Sigmoid colon (tissue), 7 donors: ENCODE results near the gene FARP2. TPM values are rescaled to one million over a fixed set of nuclear protein-coding genes. Genes with fewer than 3 reads are reported as not detected.

Experiments
- DNase-seq: peaks from one replicate; pipeline ENCODE4 v3.0.0-alpha.2; 2019
- H3K27ac ChIP-seq, 4 donors: fragments of 200-600 bp; sonication (generic); one replicate each; pipeline ENCODE4 v1.5.1; 2016 to 2019; ENCODE audit warnings: mild to moderate bottlenecking in 1 of 4
- H3K27me3 ChIP-seq, 3 donors: fragments of 200-600 bp; sonication (generic); one replicate each; pipeline ENCODE4 v1.5.1; 2019; ENCODE audit warnings: mild to moderate bottlenecking in 1 of 3
- H3K36me3 ChIP-seq, 4 donors: fragments of 200-600 bp; sonication (generic); one replicate each; pipeline ENCODE4 v1.5.1; 2016 to 2019
- H3K4me1 ChIP-seq, 4 donors: fragments of 200-600 bp; sonication (generic); one replicate each; pipeline ENCODE4 v1.5.1; 2017 to 2019
- H3K4me3 ChIP-seq, 4 donors: fragments of 200-600 bp; sonication (generic); one replicate each; pipeline ENCODE4 v1.5.1; 2017 to 2019; ENCODE audit warnings: mild to moderate bottlenecking in 2 of 4, moderate library complexity in 1 of 4
- H3K9me3 ChIP-seq, 4 donors: fragments of 200-600 bp in 3 of 4; sonication (generic) in 3 of 4; one replicate each; pipeline versions ENCODE4 v1.5.1 to v1.6.1; 2013 to 2019
- EP300 ChIP-seq, 4 donors: sonication (generic); formaldehyde crosslinking; IDR thresholded peaks; one replicate each; pipeline ENCODE4 v1.6.1; 2017; ENCODE audit warnings: antibody characterized with exemption in 4 of 4
- POLR2A ChIP-seq, 2 donors: fragments of 450-650 bp; IDR thresholded peaks; one replicate each; pipeline ENCODE4 v1.6.1; 2016; ENCODE audit warnings: antibody characterized with exemption in 2 of 2, mild to moderate bottlenecking in 2 of 2, moderate library complexity in 2 of 2
- POLR2AphosphoS5 ChIP-seq, 4 donors: sonication (generic); formaldehyde crosslinking; IDR thresholded peaks; one replicate each; pipeline ENCODE4 v1.6.1; 2017; ENCODE audit warnings: antibody characterized with exemption in 4 of 4
- WGBS, 2 donors: extraction: QIAGEN DNeasy Blood & Tissue Kit; methylation state at CpG; one replicate each; pipeline ENCODE4 v1.1.7; 2013; 5-methylcytosine and 5-hydroxymethylcytosine counted together
- intact Hi-C: fragments of 100-400 bp; cut with DNase I; formaldehyde crosslinking; loops from one replicate; pipeline ENCODE4 v1.15.1; 2023
- polyA plus RNA-seq, 3 donors: library from polyadenylated mRNA; stranded (reverse); fragments of 200-250 nt; gene quantifications; one replicate each; pipeline ENCODE4 v1.2.3, GENCODE V29; 2013
- total RNA-seq, 4 donors: library from RNA; depleted of rRNA; stranded (reverse); fragments of >200 nt; gene quantifications; one replicate each; pipeline ENCODE4 v1.1.0, GENCODE V29; 2016
- TF ChIP-seq, protein P1 (sequence below), 4 experiments: fragments of 450-650 bp in 3 of 4; fragments of 200-600 bp in 1 of 4; IDR thresholded peaks; one replicate each; pipeline ENCODE4 v1.5.1; 2016 to 2019; ENCODE audit warnings: antibody characterized with exemption in 4 of 4, mild to moderate bottlenecking in 3 of 4, moderate library complexity in 2 of 4
- donor health status: healthy with polysubstance abuse.
- donor health status: Bipolar disorder and iron deficiency.
- donor health status: healthy.

The FARP2 gene
- total and polyA plus RNA-seq, 7 donors = 19.3 to 41.6 (median 28.5) TPM

DNA sequence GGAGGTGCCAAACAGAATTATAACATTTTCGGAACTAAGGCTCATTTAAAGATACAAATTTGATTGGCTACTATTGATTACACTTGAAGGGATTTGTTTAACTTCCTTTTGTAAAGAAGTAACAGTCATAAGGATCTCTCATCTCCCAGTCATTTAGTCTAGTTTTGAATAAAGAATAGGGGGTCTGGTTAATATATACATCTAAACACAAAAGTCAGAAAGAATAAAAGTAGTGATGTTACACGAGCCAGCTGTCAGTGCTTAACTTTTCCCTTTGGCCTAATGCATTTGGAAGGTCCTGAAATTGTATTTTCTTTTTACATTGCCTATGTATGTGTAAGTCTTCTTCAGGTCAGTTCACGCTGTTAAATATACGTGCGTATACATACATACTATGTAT, 32.3 kb upstream of the FARP2 start:
- Histone ChIP-seq H3K27me3 (no peaks in the 10 kb centered on the region), H3K4me3 (no peak overlapping the region), H3K36me3 (peaks cover 0 to 29% (median 3%) of the 10 kb centered on the region in 4 donors), H3K4me1 (peaks cover 0 to 67% (median 48%) of the 10 kb centered on the region in 4 donors), H3K9me3 (no peaks in the 10 kb centered on the region), H3K27ac (no peak overlapping the region)
- DNase-seq = no peak
- TF ChIP-seq POLR2A (IDR thresholded peaks at IDR 0.05) (no peak), EP300 (IDR thresholded peaks at IDR 0.05) (no peak), POLR2AphosphoS5 (IDR thresholded peaks at IDR 0.05) (no peak)
- TF ChIP-seq, protein P1, sequence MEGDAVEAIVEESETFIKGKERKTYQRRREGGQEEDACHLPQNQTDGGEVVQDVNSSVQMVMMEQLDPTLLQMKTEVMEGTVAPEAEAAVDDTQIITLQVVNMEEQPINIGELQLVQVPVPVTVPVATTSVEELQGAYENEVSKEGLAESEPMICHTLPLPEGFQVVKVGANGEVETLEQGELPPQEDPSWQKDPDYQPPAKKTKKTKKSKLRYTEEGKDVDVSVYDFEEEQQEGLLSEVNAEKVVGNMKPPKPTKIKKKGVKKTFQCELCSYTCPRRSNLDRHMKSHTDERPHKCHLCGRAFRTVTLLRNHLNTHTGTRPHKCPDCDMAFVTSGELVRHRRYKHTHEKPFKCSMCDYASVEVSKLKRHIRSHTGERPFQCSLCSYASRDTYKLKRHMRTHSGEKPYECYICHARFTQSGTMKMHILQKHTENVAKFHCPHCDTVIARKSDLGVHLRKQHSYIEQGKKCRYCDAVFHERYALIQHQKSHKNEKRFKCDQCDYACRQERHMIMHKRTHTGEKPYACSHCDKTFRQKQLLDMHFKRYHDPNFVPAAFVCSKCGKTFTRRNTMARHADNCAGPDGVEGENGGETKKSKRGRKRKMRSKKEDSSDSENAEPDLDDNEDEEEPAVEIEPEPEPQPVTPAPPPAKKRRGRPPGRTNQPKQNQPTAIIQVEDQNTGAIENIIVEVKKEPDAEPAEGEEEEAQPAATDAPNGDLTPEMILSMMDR (IDR thresholded peaks at IDR 0.05) = no peak
- intact Hi-C loops = no loop called here
- 67 to 72% methylated on average over 5 of the region's 5 CpGs for WGBS, 2 donors

DNA sequence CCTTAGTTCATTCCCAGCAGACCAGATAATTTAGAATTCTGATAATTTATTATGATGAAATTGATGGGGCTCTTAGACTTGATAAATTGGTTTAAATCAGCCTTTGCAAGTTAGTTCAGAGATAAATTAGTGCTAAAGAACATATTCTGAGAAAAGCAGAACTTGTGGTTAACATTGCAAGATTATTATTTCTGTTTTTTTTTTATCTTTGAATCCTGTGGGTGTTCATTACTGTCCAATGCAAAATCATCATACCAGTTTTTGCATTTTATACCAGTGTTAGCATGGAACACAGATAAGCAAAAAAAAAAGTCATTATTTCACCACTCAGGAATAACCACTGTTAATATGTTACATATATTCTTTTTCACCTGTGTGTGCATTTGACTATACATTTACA, 31.3 kb upstream of the FARP2 start:
- Histone ChIP-seq H3K27ac (no peak overlapping the region), H3K4me1 (peaks cover 0 to 57% (median 38%) of the 10 kb centered on the region in 4 donors), H3K4me3 (no peak overlapping the region), H3K27me3 (no peaks in the 10 kb centered on the region), H3K9me3 (no peaks in the 10 kb centered on the region), H3K36me3 (peaks cover 0 to 38% (median 3%) of the 10 kb centered on the region in 4 donors)
- intact Hi-C loops = no loop called here
- TF ChIP-seq POLR2AphosphoS5 (IDR thresholded peaks at IDR 0.05) = no peak
- TF ChIP-seq, protein P1 (IDR thresholded peaks at IDR 0.05) = no peak
- no peak for TF ChIP-seq POLR2A (IDR thresholded peaks at IDR 0.05)
- no peak for DNase-seq

DNA sequence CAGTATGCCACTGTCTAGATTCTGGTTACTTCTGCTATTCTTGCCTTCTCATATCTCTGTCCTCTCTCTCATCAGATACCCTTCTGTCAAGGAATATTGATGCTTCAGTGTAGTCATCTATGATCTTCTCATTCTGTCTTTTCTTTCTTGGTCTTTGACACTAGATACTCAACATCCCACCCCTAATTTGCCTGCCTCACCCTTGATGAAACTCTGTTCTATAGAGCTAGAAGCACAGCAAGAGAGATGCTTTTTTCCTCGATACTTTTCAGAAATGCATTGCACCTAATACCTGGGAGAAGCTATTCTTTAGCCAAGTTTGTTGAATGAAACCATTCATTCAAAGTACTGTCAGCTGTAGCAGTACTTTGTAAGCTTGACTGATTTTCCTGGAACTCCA, 30.8 kb upstream of the FARP2 start:
- peaks cover 0 to 43% (median 3%) of the 10 kb centered on the region in 4 donors for H3K36me3 ChIP-seq
- no peak overlapping the region for H3K4me3 ChIP-seq
- H3K4me1 ChIP-seq = peaks cover 0 to 52% (median 34%) of the 10 kb centered on the region in 4 donors
- TF ChIP-seq, protein P1 (IDR thresholded peaks at IDR 0.05) = no peak
- no peak for TF ChIP-seq EP300 (IDR thresholded peaks at IDR 0.05)
- no peak for TF ChIP-seq POLR2A (IDR thresholded peaks at IDR 0.05)
- no peak for TF ChIP-seq POLR2AphosphoS5 (IDR thresholded peaks at IDR 0.05)
- intact Hi-C loops = no loop called here
- no peak overlapping the region for H3K27ac ChIP-seq
- DNase-seq = no peak
- no peaks in the 10 kb centered on the region for H3K9me3 ChIP-seq
- 94 to 95% methylated on average over 1 of the region's 1 CpG for WGBS, 2 donors
- H3K27me3 ChIP-seq = no peaks in the 10 kb centered on the region

DNA sequence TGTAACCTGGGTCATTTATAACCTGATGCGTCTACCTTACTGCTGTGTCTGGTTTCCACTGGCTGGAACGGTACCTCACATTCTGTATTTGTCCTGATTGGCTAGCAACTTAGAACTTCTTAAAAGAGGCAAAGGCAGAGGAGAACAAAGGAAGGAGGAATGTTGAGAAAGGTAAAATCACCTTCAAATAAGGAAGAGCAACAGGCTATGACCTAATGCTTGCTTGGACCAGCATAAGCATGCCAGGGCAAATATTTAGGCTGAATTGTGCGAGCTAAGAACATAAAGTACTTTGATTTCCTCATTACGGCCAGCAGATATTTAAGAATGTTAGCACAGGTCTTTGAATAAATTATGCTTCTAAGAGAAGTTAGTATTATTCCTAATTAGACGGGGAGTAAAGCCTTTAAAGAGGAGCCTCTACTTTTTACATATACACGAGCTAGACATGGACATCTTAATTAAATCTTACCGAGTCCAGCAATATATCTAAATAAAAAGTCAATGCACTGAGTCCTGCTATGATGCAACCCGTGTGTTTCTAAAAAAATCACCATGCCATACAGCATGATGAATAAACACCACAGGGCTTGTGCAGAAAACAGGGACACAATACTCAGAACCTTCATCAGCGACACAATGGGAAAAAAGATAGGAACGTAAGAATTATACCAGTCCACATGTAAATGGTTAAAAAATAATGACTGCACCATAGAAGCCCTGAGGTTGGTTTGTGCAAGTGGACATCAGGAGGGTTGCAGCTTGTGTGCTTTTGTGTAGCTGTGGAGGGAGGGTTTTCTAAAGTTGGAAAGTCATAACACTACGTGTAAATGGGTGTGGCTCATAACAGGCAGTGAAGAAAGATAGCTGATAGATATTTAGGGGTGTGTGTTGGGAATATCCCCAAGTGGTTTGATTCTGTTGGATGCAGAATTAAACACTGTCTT, 26.1 kb upstream of the FARP2 start:
- TF ChIP-seq, protein P1 (IDR thresholded peaks at IDR 0.05) = no peak
- no peak for TF ChIP-seq EP300 (IDR thresholded peaks at IDR 0.05)
- H3K4me1 ChIP-seq = peaks cover 0 to 6% (median 0%) of the 10 kb centered on the region in 4 donors
- no peaks in the 10 kb centered on the region for H3K9me3 ChIP-seq
- no peak overlapping the region for H3K4me3 ChIP-seq
- no peaks in the 10 kb centered on the region for H3K27me3 ChIP-seq
- 85 to 91% methylated on average over 11 of the region's 11 CpGs for WGBS, 2 donors
- H3K36me3 ChIP-seq = peaks cover 0 to 68% (median 3%) of the 10 kb centered on the region in 4 donors
- no peak for DNase-seq
- intact Hi-C loops = no loop called here
- no peak overlapping the region for H3K27ac ChIP-seq
